RWPE2 (cell line): ENCODE measurements around the gene IFT57.
"Not testable (repeated sequence)": the region's sequence is repeated elsewhere in the genome, so short reads cannot be mapped to it uniquely, and the experiment has no call there.

Experiments
- ATAC-seq: fragments of 200-7000 bp; cut with Tn5 transposase; 3 replicates; pipeline ENCODE4 v1.9.1; 2021; ENCODE audit warnings: low read depth
- DNase-seq: peaks from one replicate; pipeline ENCODE4 v3.0.0-alpha.2; 2020; ENCODE audit warnings: low spot score
- H3K27ac ChIP-seq: fragments of 450-650 bp; 2 replicates; pipeline ENCODE4 v1.5.1; 2017; ENCODE audit warnings: mild to moderate bottlenecking; ENCODE audit not compliant: poor library complexity, severe bottlenecking
- H3K27me3 ChIP-seq: fragments of 250-450 bp; sonication (Bioruptor Pico); 2 replicates; pipeline ENCODE4 v1.5.1; 2021; ENCODE audit warnings: mild to moderate bottlenecking, moderate library complexity; ENCODE audit not compliant: insufficient read depth, poor library complexity, severe bottlenecking
- H3K36me3 ChIP-seq: fragments of 250-450 bp; sonication (Bioruptor Pico); 2 replicates; pipeline ENCODE4 v1.5.1; 2020; ENCODE audit warnings: low read depth, mild to moderate bottlenecking, moderate library complexity
- H3K4me1 ChIP-seq: fragments of 250-450 bp; sonication (Bioruptor Pico); 2 replicates; pipeline ENCODE4 v1.5.1; 2021; ENCODE audit warnings: mild to moderate bottlenecking, moderate library complexity; ENCODE audit not compliant: insufficient read depth, poor library complexity, severe bottlenecking
- H3K4me3 ChIP-seq: fragments of 250-450 bp; sonication (Bioruptor Pico); 2 replicates; pipeline ENCODE4 v1.5.1; 2021; ENCODE audit warnings: mild to moderate bottlenecking, moderate library complexity; ENCODE audit not compliant: severe bottlenecking
- H3K9me3 ChIP-seq: fragments of 250-450 bp; sonication (Bioruptor Pico); 2 replicates; pipeline ENCODE4 v1.5.1; 2021; ENCODE audit warnings: mild to moderate bottlenecking, moderate library complexity; ENCODE audit not compliant: severe bottlenecking
- CTCF ChIP-seq: fragments of 450-650 bp; IDR thresholded peaks from one replicate; pipeline ENCODE4 v1.5.1; 2017; ENCODE audit warnings: mild to moderate bottlenecking, moderate library complexity; ENCODE audit not compliant: poor library complexity, severe bottlenecking

The IFT57 gene

DNA sequence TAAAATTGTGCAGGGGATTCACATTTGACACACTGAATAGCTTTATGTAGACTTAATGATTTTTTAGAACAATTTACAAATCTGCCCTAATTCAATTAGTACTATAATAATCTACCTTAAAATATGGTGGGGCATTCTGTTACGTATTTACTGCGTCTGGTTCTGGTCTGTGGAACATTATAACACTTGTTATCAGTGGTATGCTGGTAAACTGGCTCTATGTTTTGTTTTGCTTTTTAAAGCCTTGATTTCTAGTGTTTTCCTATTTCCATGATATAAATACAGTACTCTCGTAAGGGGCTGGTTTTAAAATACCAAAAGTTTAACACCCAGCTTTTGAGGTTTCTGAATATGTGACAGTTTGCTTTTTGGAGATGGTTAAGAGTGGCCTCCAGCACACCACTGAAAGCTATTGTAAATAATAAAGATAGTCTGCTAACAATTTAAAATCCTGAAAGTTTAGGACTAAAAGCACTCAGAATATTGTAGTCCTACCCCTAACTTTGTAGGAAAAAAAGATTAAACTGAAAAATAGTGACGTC is 65.8 kb downstream of the IFT57 start:
- no peaks in the 10 kb centered on the region for H3K27me3 ChIP-seq
- no peak overlapping the region for H3K4me3 ChIP-seq
- H3K4me1 ChIP-seq = peaks cover 18% of the 10 kb centered on the region
- no peaks in the 10 kb centered on the region for H3K36me3 ChIP-seq
- DNase-seq = no peak
- H3K9me3 ChIP-seq = no peaks in the 10 kb centered on the region
- H3K27ac ChIP-seq = no peak overlapping the region
- ATAC-seq = no peak
- no peak for TF ChIP-seq CTCF

- not testable (repeated sequence) for H3K27ac ChIP-seq, H3K36me3 ChIP-seq, H3K9me3 ChIP-seq, DNase-seq, ATAC-seq, H3K4me3 ChIP-seq, H3K27me3 ChIP-seq
- peaks cover 18% of the 10 kb centered on the region for H3K4me1 ChIP-seq
These were observed 66.6 kb downstream of the IFT57 start for GRCh38 chr3:108155642-108156041.

GRCh38 chr3:108153451-108153981 is 68.7 kb downstream of the IFT57 start:
- no peak overlapping the region for H3K27ac ChIP-seq
- H3K4me1 ChIP-seq = peaks cover 1% of the 10 kb centered on the region
- H3K4me3 ChIP-seq = no peak overlapping the region
- H3K36me3 ChIP-seq = no peaks in the 10 kb centered on the region
- TF ChIP-seq CTCF = no peak
- H3K9me3 ChIP-seq = no peaks in the 10 kb centered on the region
- DNase-seq (no peak), ATAC-seq (no peak)
- H3K27me3 ChIP-seq = no peaks in the 10 kb centered on the region

DNA sequence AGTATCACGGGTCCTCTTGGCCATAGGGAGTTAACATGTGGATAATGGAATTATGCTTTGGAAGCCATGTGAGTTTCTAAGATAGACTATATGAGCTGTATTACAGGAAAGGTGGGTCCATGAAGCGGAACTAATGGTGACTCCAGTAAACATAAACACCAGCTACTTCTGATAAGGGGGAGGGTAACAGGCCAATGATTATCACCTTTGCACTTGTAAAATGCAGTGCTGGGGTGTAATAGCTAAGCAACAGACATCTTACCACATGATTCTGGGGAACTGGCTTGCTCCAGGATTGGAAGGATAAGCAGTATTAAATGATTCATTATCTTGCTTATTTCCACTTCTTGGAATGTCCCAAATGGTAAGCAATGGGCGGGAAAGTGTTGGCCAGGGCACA is 70.0 kb downstream of the IFT57 start:
- H3K27me3 ChIP-seq = no peaks in the 10 kb centered on the region
- no peak for ATAC-seq
- H3K9me3 ChIP-seq = no peaks in the 10 kb centered on the region
- no peak for DNase-seq
- no peak overlapping the region for H3K4me3 ChIP-seq
- H3K27ac ChIP-seq = no peak overlapping the region
- H3K36me3 ChIP-seq = no peaks in the 10 kb centered on the region
- TF ChIP-seq CTCF = no peak
- H3K4me1 ChIP-seq = no peaks in the 10 kb centered on the region

DNA sequence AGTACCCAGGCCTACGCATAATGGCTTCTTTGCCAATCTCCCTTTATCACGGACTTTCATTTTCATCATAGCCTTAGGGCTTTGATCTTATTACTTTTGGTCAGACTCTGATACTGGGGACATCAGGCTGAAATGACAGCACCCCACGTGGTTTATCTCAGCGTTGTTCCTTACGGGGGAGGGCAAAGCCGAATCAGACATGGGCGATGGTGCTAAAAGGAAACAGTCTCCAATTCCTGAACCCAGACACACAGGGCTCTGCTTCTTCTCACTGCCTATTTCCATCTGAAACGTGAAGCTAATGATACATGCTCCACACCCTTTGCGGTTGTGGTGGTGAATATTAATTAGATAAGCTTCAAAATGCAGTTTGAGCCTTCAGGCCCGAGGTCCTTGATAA is 72.0 kb downstream of the IFT57 start:
- Histone ChIP-seq H3K36me3 (no peaks in the 10 kb centered on the region), H3K9me3 (no peaks in the 10 kb centered on the region), H3K4me3 (no peak overlapping the region), H3K27ac (no peak overlapping the region), H3K4me1 (no peaks in the 10 kb centered on the region), H3K27me3 (no peaks in the 10 kb centered on the region)
- ATAC-seq = no peak
- no peak for DNase-seq
- TF ChIP-seq CTCF = no peak
